ENCODE results near the gene CYP2W1.

DNA sequence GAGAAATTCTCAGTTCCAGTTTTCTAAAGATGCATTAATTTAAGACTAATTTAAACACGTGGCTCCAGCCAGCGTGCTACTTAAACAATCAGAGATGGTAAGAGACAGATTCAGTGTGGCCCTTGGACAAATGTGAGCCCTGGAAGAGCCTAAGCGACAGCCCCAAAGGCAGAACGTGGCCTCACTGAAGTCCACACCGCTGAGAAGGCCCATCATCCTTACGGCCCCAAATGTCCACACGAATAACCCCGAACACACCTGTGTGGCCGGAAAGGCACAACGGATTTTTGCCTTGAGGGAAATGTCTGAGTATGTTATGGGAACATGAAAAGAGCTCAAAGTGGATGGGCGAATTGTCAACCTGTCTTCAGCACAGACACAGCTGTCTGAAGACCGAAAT is 10.9 kb upstream of the CYP2W1 start:
- TF ChIP-seq, protein P1, sequence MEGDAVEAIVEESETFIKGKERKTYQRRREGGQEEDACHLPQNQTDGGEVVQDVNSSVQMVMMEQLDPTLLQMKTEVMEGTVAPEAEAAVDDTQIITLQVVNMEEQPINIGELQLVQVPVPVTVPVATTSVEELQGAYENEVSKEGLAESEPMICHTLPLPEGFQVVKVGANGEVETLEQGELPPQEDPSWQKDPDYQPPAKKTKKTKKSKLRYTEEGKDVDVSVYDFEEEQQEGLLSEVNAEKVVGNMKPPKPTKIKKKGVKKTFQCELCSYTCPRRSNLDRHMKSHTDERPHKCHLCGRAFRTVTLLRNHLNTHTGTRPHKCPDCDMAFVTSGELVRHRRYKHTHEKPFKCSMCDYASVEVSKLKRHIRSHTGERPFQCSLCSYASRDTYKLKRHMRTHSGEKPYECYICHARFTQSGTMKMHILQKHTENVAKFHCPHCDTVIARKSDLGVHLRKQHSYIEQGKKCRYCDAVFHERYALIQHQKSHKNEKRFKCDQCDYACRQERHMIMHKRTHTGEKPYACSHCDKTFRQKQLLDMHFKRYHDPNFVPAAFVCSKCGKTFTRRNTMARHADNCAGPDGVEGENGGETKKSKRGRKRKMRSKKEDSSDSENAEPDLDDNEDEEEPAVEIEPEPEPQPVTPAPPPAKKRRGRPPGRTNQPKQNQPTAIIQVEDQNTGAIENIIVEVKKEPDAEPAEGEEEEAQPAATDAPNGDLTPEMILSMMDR (IDR thresholded peaks at IDR 0.05 in 2 of 3, conservative IDR thresholded peaks at IDR 0.05 in 1 of 3; ENCODE audit: borderline replicate concordance in 1 of 3, insufficient read depth in 1 of 3, low read depth in 2 of 3, low read length in 2 of 3), result no peak
- no peak for TF ChIP-seq POLR2AphosphoS5 (IDR thresholded peaks at IDR 0.05; ENCODE audit: low read depth, low read length)
- TF ChIP-seq ZNF274 (IDR thresholded peaks at IDR 0.05; ENCODE audit: low read depth, low read length), result no peak
